UCSD-AML1 (cell line): ENCODE data around the gene TTC31.
"Not testable (repeated sequence)": the region's sequence is repeated elsewhere in the genome, so short reads cannot be mapped to it uniquely, and the experiment has no call there.

Source experiments
- DNase-seq: peaks from one replicate; lab custom pipeline; 2025; ENCODE audit not compliant: unreplicated experiment; lab: John Stamatoyannopoulos, UW

Gene TTC31

GRCh38 chr2:74457129-74457548 lies 25.7 kb upstream of the TTC31 start:
- DNase-seq, result no peak

- peak; percentile 73 for DNase-seq
These were observed 25.2 kb upstream of the TTC31 start for GRCh38 chr2:74457549-74458131.

GRCh38 chr2:74458132-74458937 lies 24.5 kb upstream of the TTC31 start, which contains the start of gene WBP1:
Gene WBP1 (plus strand): TSS chr2:74458438. CDS start chr2:74458603, 165 bp downstream.
- DNase-seq, result peak; percentile 99

- no peak for DNase-seq
These were observed 23.9 kb upstream of the TTC31 start for GRCh38 chr2:74458938-74459363.

- DNase-seq, result not testable (repeated sequence)
These were observed 23.3 kb upstream of the TTC31 start for GRCh38 chr2:74459503-74460118.

- DNase-seq, result not testable (repeated sequence)
These were observed 22.7 kb upstream of the TTC31 start for GRCh38 chr2:74460187-74460586.

GRCh38 chr2:74461187-74462053 lies 21.5 kb upstream of the TTC31 start:
- DNase-seq, result no peak

- no peak for DNase-seq
These were observed 20.7 kb upstream of the TTC31 start for GRCh38 chr2:74462054-74462785.

- DNase-seq, result no peak
These were observed 20.1 kb upstream of the TTC31 start for GRCh38 chr2:74462786-74463105.

- no peak for DNase-seq
These were observed 18.5 kb upstream of the TTC31 start for GRCh38 chr2:74464406-74464805.

- not testable (repeated sequence) for DNase-seq
These were observed 12.1 kb upstream of the TTC31 start for GRCh38 chr2:74470742-74471141.

- DNase-seq, result no peak
These were observed 11.4 kb upstream of the TTC31 start for GRCh38 chr2:74471332-74472065.

GRCh38 chr2:74472086-74472944 lies 10.6 kb upstream of the TTC31 start, which contains the start of gene MRPL53:
Gene MRPL53 (minus strand): TSS chr2:74472680. CDS start chr2:74472660, 20 bp downstream.
- peak; percentile 95 for DNase-seq

- no peak for DNase-seq
These were observed 10.0 kb upstream of the TTC31 start for GRCh38 chr2:74472945-74473258.

- no peak for DNase-seq
These were observed 8.4 kb upstream of the TTC31 start for GRCh38 chr2:74474481-74474880.

- no peak for DNase-seq
These were observed 8.0 kb upstream of the TTC31 start for GRCh38 chr2:74474899-74475298.

- no peak for DNase-seq
These were observed 1.4 kb upstream of the TTC31 start for GRCh38 chr2:74481431-74481830.

GRCh38 chr2:74481961-74482800 lies 700 bp upstream of the TTC31 start:
- DNase-seq, result peak; percentile 86
